Adipocyte (in vitro differentiated cells): ENCODE measurements around the gene TBC1D3D.
"Not testable (repeated sequence)": the region's sequence is repeated elsewhere in the genome, so short reads cannot be mapped to it uniquely, and the experiment has no call there.

Experiments used
- DNase-seq: peaks from one replicate; pipeline ENCODE4 v3.0.0-alpha.2; 2015; ENCODE audit warnings: low read depth
- H3K27me3 ChIP-seq: replicated peaks from 2 replicates; pipeline ENCODE4 v1.7.0; 2013; ENCODE audit warnings: mild to moderate bottlenecking, low read length, moderate library complexity; ENCODE audit not compliant: control insufficient read depth, insufficient read depth
- H3K36me3 ChIP-seq: 2 replicates; pipeline ENCODE4 v1.7.0; 2013; ENCODE audit warnings: low read length, mild to moderate bottlenecking, moderate library complexity; ENCODE audit not compliant: control insufficient read depth, insufficient read depth, severe bottlenecking
- H3K4me1 ChIP-seq: 2 replicates; pipeline ENCODE4 v1.7.0; 2013; ENCODE audit warnings: mild to moderate bottlenecking, low read length, moderate library complexity; ENCODE audit not compliant: control insufficient read depth, insufficient read depth
- H3K4me3 ChIP-seq: 2 replicates; pipeline ENCODE4 v1.7.0; 2013; ENCODE audit warnings: mild to moderate bottlenecking, low read length, moderate library complexity
- H3K9ac ChIP-seq: 2 replicates; pipeline ENCODE4 v1.7.0; 2013; ENCODE audit warnings: mild to moderate bottlenecking, low read length, moderate library complexity
- H3K9me3 ChIP-seq: 2 replicates; pipeline ENCODE4 v1.7.0; 2013; ENCODE audit warnings: mild to moderate bottlenecking, low read length, moderate library complexity; ENCODE audit not compliant: control insufficient read depth

TBC1D3D gene

DNA sequence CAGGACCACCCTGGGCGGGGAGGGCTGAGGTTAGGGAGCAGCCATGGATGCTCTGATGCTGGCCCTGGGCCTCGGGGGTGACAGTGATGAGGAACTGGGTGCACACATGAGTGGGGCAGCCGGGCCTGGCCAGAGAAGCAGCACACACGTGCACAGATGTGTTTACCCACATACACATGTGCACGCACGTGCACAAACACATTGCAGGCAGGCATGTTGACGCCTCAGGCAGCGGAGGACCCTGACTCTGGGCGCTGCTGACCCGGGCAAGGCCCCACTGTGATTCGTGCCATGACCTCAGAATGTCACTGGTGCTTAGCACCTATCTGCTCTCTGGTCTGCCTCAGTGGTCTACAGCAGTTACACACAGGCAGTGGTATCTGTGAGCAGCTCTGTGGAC lies at the start of gene TBC1D3D:
Gene TBC1D3D, plus strand, starts transcription at position 301 of the 400 bp plus-strand sequence. CDS start 1,585 bp downstream, outside the sequence.
- H3K9me3 ChIP-seq, H3K27me3 ChIP-seq, DNase-seq, H3K4me1 ChIP-seq, H3K9ac ChIP-seq, H3K36me3 ChIP-seq, H3K4me3 ChIP-seq: not testable (repeated sequence)

- not testable (repeated sequence) for H3K4me3 ChIP-seq, H3K9ac ChIP-seq, H3K27me3 ChIP-seq, H3K9me3 ChIP-seq, DNase-seq, H3K36me3 ChIP-seq, H3K4me1 ChIP-seq
Observed at GRCh38 chr17:37988960-37989359, 14.8 kb upstream of the TBC1D3D start, which contains the start of gene TBC1D3L. Gene TBC1D3L, minus strand, starts transcription at chr17:37989060. Its CDS starts 1,540 bp downstream, at chr17:37987520.
